Subcutaneous adipose tissue (tissue), 4 donors: ENCODE measurements around the gene CPB2. TPM values are rescaled to one million over a fixed set of nuclear protein-coding genes. Genes with fewer than 3 reads are reported as not detected.

Source experiments
- total RNA-seq, 4 donors: library from RNA; depleted of rRNA; stranded (reverse); fragments of >200 nt; gene quantifications; one replicate each; pipeline ENCODE4 v1.1.0, GENCODE V29; 2016
- TF ChIP-seq, protein P1 (sequence below): fragments of 450-650 bp; IDR thresholded peaks from one replicate; pipeline ENCODE4 v1.5.1; 2016; ENCODE audit warnings: low read depth, mild to moderate bottlenecking, control low read depth, antibody characterized with exemption, moderate library complexity

The CPB2 gene
- total RNA-seq, 4 donors from 2014 or later = 0.34 TPM; not detected in 3

DNA sequence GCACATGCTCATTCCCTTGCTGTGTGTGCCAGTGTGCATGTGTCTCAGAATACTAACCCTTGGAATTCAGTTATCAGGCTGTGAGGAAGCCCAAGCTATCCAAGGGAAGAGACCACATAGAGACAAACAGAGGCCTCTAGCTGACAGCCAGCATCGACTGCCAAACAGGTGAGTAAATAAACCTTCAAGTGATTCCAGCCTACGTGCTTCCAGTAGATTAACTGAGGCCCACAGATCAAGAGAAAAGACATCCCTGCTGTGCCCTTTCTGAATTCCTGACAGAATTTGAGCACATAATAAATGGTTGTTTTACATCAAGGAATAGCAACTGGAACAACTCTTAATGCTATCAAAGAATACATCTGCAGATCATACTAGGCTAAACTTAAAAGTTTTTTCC is 69.8 kb downstream of the CPB2 start:
- TF ChIP-seq, protein P1, sequence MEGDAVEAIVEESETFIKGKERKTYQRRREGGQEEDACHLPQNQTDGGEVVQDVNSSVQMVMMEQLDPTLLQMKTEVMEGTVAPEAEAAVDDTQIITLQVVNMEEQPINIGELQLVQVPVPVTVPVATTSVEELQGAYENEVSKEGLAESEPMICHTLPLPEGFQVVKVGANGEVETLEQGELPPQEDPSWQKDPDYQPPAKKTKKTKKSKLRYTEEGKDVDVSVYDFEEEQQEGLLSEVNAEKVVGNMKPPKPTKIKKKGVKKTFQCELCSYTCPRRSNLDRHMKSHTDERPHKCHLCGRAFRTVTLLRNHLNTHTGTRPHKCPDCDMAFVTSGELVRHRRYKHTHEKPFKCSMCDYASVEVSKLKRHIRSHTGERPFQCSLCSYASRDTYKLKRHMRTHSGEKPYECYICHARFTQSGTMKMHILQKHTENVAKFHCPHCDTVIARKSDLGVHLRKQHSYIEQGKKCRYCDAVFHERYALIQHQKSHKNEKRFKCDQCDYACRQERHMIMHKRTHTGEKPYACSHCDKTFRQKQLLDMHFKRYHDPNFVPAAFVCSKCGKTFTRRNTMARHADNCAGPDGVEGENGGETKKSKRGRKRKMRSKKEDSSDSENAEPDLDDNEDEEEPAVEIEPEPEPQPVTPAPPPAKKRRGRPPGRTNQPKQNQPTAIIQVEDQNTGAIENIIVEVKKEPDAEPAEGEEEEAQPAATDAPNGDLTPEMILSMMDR = no peak

DNA sequence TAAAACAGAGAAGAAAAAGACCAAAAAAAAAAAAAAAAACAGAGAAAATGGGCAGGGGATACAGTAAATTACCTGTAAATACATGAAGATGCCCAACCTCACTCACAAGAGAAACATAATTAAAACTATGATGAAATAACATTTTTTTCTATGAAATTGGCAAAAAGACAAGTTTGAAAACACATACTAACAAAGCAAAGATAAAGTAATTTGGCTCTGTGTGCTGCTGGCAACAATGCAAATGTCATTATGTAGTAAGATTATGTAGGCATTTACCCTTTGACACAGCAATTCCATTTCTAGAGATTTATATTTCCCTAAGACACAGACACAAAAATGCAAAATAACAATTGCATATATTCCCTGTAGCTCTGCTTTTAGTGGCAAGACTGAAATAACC is 72.5 kb downstream of the CPB2 start:
- TF ChIP-seq, protein P1 = no peak

DNA sequence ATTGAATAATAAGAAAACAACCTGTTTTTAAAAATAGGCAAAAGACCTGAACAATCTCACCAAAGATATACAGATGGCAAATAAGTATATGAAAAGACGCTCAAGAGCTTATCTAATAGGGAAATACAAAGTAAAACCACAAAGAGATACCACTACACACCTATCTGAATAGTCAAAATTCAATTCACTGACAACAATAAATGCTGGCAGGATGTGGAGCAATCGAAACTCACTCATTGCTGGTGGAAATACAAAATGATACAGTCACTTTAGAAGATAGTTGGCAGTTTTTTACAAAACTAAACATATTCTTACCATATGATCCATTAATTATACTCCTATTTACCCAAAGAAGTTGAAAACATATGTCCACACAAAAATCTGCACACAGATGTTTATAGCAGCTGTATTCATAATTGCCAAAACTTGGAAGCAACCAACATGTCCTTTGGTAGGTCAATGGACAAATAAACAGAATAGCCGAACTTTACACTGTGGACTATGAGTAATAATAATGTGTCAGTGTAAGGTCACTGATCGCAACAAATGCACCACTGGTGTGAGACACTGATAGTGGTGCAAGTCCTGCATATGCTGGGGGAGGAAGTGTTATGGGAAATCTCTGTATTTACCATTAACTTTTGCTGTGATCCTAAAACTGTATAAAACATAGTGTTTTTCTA is 73.1 kb downstream of the CPB2 start:
- TF ChIP-seq, protein P1 = no peak

DNA sequence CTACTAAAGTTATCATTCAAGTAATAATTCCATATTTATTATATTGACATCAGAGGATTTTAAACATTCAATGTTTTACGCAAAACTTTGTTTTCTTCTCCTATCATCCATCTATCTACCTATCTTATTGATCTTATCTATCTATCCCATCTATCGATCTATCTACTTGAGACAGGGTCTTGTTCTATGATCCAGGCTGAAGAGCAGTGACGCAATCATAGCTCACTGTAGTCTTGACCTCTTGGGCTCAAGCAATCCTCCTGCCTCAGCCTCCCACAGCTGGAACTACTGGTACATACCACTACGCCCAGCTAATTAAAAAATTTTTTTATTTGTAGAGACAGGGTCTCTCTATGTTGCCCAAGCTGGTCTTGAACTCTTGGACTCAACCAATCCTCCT is 79.7 kb downstream of the CPB2 start:
- TF ChIP-seq, protein P1 = no peak

DNA sequence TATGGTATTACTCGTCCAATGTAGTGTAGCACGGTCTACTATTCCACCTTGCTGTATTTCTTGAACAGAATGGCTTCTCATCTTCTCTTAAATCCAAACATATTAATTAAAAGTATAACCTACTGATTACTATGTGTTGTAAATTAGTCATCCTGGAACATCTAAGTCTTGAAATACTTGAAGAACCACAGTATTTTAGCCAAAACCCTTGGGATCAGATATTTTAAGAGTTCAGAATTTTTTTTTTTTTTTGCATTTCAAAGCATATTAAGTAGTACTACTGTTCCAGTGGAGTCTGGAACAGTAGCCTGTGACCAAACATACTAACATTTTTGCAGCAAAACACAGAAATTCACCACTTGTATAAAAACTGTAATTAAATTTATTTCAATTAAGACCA is 82.4 kb downstream of the CPB2 start:
- TF ChIP-seq, protein P1 = no peak

DNA sequence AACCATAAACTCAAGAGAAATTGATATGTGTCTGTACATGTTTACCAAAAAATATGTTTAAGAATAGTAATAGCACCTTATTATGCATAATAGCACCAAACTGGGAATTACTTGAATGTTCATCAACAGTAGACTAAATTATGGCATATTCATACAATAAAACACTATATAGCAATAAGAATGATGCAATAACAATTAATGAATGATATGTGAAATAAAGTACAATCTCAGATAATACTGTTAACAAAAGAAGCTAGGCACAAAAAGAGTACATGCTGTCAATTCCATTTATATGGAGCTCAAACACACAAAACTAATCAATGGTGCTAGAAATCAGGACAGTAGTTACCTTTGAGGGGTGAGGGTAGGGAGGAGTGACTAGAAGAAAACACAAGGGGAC is 88.6 kb downstream of the CPB2 start:
- TF ChIP-seq, protein P1 = no peak

DNA sequence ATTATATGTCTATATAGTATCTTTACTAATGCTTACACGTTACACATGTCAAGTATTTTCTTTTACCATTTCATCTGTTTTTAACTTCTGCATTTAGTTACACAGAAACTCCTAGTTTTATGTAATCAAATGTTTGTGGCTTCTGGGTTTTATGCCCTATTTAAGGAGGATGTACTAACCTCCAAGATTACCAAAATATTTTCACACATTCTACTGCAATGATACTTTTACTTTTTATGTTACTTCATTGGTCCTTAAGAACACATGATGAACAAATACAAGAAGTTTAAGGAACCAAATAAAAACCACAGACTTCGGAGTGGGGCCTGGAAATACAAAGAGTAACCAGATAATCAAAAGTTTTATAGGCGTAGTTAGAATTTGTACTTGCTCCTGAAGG is 89.5 kb downstream of the CPB2 start:
- TF ChIP-seq, protein P1 = no peak
